DMS114 treated with DMSO at 0.1 percent for 48 hours (cell line): ENCODE data around the gene RTKN2.
"Not testable (repeated sequence)": the region's sequence is repeated elsewhere in the genome, so short reads cannot be mapped to it uniquely, and the experiment has no call there.

ENCODE experiments used
- DNase-seq: peaks from one replicate; lab custom pipeline; 2025; ENCODE audit not compliant: unreplicated experiment; lab: John Stamatoyannopoulos, UW

The RTKN2 gene, protein sequence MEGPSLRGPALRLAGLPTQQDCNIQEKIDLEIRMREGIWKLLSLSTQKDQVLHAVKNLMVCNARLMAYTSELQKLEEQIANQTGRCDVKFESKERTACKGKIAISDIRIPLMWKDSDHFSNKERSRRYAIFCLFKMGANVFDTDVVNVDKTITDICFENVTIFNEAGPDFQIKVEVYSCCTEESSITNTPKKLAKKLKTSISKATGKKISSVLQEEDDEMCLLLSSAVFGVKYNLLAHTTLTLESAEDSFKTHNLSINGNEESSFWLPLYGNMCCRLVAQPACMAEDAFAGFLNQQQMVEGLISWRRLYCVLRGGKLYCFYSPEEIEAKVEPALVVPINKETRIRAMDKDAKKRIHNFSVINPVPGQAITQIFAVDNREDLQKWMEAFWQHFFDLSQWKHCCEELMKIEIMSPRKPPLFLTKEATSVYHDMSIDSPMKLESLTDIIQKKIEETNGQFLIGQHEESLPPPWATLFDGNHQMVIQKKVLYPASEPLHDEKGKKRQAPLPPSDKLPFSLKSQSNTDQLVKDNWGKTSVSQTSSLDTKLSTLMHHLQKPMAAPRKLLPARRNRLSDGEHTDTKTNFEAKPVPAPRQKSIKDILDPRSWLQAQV

DNA sequence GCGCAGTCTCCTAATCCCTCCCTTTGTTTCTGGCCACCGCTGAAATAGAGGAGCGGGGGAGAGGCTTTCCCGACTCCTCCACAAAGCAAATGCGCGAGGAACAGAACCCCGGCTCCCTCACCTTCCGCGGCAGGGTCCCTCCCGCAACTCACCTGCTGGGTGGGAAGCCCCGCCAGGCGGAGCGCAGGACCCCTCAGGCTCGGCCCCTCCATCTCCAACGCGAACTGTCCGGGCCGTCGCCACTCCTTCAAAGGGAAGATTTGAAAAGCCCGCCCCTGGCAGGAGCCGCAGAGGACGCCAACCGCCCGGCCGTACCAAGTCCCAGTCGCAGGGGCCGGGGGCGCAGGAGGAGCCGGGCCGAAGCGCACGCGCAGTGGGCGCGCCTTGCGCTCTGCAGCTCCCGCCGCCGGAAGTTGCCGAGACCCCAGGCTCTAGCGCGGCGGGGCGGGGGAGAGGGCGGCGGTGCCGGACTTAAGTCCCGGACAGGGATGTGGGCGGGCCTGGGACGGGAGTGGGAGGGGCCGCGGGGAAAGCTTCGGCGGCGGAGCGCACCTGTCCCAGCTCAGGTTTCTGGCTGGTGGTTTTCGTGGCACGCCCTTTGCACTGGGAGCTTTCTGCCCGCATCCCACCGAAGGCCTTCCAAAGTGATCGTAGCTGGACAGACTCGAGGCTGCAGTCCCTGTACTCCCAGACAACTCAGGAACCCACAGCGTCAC, at the start of gene RTKN2:
RTKN2 (minus strand) TSS at position 446 of the 716 bp plus-strand sequence; CDS start at position 212, 234 bp downstream.
- DNase-seq, result peak; percentile 81

DNA sequence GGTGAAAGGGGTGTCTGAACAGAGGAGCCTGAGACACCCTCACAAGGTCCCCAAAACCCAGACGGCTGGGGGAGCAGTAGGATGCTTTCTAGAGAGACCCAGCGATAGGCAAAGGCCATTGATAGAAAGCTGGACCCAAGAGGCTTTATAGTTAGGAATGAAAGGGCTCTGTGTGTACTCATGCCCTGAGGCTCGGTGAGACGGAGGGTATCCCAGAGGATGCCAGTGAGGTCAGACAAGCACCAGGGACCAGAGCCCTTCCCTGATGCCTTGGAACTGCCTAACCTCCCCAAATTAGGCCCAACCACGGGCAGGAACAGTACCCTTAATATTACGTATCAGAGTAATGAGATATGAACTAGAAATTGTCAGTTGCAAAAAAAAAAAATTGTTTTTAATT, 48.6 kb upstream of the RTKN2 start:
- DNase-seq, result no peak

DNA sequence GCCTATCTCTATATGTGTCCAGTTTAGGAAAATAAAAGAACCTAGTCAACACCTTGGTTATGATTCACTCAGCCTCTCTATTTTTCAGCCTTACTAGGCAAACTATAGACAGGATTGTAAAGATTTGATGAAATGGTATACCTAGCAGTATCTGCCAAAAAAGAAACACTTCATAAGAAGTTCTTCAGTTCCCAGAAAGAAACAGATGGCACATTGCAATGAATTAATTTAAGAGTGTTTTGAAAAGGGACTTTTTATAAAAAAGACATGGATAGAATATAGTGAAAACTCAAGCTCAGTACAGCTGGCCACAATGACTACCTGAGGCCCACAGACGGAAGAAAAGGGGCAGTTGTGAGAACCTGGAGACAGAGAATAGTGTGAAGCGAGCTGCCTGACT, 40.6 kb upstream of the RTKN2 start:
- DNase-seq, result no peak

DNA sequence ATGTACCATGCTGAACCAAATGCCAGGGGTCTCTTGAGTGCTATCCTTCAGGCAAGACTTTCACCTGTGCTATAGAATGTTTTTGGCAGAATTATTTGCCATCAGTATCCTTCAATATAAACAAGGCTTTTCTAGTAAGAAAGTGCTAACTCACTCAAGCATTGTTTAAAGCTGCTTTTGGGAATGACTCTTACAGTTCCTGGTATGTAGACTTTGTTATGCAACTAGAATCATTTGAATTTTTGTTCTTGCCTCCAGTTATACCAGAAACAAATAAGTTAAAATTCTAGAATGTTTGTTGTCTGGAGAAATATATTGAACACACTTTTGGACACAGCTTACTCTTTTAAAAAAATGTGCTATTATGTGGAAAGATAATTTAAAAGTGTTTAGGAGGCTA, 39.5 kb upstream of the RTKN2 start:
- no peak for DNase-seq

DNA sequence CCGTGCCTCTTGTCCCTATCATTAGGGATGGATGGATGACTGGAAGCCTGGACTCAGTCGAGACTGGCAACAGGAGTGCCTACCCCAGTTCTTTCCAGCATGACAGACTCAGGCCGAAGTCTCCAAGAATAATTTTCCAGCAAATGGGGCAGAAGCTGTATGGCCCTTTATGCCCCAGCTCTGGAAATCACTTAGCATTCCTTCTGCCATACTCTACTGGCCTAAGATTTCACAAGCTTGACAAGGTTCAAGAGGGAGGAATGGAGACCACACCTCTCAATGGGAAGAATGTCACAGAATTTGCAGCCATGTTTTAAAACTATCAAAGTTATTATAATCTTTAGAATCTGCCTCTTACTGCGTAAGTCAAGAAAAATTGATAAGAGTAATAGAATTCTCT, 39.0 kb upstream of the RTKN2 start:
- no peak for DNase-seq

DNA sequence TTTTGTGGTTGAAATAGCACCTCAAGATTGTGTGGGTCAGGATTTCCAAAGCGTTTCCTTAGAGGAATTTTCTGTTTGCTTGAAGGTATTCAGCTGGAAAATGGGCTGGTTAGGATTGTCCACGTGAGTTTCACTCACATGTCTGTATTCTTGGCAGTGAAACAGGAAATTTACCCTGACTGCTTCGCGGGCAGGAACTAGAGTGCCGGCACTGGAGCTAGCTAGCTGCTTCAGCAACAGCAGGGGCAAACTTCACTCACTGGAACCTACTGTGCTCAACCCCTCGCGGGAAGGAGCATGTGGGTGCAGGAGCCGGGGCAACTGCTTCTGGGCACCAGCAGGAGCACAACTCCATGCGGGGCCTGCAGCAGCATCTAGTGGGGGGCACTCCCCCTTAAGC, 38.0 kb upstream of the RTKN2 start:
- no peak for DNase-seq

DNA sequence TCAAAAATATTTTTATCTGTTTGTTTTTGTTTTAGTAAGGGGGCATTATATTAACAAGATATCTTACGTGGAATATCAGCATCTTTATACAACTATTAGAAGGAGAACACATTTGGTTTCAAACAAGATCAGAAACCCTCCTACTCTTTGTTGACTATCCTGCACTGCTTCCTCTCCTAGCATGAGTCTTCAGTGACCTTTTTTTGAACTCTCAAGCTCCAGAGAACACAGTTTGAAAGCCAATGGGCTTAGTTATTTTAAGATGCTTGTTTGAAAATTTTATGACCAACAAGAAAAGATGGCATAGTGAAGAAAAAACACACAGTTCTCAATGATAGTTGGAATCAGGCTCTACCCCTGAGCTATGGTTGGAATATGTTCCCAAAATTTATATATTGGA, 37.2 kb upstream of the RTKN2 start:
- DNase-seq, result no peak

DNA sequence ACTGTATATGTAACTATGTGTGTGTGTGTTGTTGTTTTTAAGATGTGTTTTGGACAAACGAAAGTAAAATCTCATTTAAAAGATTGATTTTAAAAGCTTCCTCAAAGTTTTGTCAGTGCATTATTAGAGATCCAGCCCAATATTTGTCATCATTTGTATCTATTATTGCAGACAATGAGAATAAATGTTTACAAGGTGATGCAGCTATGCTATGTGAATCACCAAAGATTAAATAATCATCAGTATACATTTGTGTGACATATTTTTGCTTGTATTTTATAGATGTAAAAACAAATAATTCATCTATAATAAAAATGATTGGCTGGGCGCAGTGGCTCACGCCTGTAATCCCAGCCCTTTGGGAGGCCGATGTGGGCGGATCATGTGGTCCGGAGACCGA, 35.3 kb upstream of the RTKN2 start:
- DNase-seq, result no peak

DNA sequence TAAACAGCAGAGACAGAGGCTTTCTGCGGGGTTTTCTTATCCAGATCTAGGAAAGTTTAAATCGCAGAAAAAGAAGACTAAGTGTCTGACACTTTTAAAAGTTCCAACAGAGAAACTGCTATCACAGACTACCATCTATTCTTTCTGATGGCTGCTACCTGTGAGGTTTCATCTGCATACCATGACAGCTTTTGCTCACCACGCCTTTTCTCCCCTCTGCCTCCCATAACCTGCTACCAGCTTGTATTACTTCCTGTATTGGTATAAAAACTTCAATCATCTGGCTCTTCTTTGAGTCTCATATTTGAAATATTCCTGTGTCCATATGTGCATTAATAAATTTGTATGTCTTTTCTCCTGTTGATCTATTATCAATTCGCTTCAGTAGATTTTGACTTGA, 34.1 kb upstream of the RTKN2 start:
- DNase-seq, result no peak

DNA sequence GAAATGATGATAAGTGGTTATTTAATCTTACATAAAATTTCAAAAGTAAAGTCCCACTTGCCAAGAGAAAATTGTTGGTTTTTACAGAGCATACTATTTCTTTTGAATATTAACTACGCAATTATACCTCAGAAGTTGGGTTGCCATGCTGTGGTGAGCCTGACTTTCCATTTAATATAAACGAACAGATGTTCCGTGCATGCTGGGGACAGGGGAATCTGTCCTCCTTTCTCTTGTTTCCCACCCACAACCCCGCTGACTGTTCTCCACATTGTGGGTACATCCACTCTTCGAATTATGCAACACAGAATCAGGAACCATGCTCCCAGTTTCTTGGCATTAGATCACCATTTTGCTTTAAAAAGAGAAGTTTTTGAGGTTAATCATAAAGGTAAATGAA, 29.2 kb upstream of the RTKN2 start:
- no peak for DNase-seq

DNA sequence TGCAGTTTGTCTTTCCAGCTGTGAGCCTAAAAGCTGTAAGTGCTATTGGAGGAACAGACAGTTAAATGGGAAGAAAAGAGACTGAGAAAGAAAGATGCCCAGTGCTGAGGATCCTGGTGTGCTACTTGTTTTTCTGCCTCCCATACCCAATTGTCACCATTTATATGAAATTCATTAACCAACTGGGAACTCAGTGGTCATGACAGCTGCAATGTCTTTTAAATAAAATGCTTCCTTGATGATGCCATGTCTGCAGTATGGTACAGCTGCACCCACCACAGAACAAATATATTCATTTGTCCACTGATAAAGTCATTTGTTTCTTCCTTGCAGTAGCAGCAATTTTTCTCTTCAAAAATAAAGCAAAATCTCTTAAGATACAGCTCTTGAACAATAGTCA, 15.6 kb upstream of the RTKN2 start:
- no peak for DNase-seq

DNA sequence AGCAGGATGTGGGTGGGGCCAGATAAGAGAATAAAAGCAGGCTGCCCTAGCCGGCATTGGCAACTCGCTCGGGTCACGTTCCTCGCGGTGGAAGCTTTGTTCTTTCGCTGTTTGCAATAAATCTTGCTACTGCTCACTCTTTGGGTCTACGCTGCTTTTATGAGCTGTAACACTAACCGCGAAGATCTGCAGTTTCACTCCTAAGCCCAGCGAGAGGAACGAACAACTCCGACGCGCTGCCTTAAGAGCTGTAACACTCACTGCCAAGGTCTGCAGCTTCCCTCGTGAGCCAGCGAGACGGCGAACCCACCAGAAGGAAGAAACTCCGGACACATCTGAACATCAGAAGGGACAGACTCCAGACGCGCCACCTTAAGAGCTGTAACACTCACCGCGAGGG, 12.7 kb upstream of the RTKN2 start:
- DNase-seq, result not testable (repeated sequence)

DNA sequence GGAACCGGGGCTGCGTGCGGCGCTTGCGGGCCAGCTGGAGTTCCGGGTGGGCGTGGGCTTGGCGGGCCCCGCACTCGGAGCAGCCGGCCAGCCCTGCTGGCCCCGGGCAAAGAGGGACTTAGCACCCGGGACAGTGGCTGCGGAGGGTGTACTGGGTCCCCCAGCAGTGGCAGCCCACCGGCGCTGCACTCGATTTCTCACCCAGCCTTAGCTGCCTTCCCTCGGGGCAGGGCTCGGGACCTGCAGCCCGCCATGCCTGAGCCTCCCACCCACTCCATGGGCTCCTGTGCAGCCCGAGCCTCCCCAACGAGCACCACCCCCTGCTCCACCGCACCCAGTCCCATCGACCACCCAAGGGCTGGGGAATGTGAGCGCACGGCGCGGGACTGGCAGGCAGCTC, 11.7 kb upstream of the RTKN2 start:
- not testable (repeated sequence) for DNase-seq

DNA sequence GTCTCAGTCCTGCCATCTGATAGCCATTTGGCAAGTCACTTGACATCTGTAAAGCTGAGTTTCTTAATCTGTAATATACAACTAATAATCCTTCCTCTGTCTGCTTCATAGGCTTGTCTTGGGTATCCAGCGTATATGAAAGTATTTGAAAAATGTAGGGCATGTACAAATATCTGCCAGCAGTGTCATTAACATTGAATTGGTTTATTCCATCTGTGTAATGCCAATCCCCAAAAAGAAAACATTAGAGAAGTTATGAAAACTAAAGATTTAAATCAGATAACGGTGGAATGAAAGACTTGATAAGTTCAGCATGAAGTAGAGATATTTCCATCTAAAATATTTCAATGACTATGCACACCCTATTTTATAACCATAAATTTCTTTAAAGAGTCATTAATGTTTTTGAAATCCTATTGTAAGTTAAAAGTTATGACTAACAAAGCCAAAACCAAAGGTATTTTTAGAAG, 9.8 kb upstream of the RTKN2 start:
- DNase-seq, result no peak

DNA sequence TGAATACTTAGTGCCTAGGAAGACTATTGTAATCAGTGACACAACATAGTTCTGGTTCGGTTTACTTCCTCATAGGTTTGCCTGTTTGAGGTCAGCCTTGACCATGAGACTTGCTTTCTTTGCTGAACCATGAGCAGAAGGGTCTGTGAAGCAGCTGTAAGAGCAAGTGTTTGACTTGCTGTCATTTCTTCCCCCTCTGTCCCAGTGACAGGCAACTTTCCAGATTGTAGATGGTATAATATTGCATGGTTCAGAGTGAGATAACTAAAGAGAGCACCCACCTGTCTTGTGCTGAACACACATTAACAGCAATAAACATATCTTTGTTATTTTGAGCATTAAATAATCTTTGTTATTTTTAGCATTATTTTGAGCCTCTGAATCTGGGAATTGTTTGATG, 9.3 kb upstream of the RTKN2 start:
- no peak for DNase-seq

DNA sequence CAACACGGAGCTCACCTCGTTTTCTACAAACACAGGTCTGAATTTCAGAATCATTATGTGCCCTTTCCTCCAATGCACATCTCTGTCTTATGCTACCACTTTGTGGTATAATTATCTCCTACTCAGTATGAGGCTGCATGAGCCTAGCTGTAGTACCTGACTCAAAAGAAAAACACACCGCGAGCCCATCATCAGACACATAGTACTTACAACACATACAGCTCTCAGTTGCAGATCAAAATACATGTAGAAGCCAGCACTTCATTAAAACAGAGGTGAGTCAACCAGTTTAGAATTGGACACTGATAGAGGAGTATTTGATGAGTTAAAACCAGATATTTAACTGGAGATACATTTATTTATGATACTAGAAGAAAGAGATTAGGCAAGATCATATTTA, 1.4 kb upstream of the RTKN2 start:
- DNase-seq, result no peak

DNA sequence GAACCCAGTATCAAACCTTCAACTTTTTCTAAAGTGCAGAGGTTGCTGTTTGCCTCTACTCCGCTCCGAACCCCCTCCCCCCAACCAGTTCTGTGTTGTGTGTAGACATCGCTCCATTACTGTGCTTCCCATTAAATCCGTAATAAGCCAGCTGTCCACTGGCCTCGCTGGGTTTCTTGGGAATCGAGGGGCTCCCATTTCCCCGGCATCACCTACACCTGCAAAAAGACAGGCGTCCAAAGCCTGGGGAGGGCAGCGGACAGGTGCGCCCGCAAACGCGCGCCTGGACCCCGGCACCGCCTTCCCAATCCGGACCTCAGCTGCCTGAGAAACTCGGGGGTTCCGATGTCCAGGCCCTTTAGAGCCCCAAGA, 631 bp downstream of the RTKN2 start:
- no peak for DNase-seq

DNA sequence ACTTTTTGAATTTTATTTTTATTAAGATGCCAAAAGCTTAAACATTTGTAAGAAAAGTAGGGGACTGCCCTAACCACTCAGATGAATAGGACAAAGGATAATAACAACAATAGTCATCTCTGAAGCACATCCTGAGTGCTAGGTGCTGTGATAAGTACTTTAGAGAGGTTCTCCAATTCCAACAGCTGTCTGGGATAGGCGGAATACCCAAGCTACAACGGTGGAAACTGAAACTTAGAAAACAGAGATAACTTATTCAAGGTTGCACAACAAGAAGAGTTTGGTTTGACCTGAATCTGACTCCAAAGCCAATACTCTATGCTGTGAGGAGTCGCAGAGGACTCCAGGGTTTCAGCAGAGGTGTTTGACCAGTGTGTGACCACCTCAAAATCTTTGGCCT, 2.0 kb downstream of the RTKN2 start:
- no peak for DNase-seq

DNA sequence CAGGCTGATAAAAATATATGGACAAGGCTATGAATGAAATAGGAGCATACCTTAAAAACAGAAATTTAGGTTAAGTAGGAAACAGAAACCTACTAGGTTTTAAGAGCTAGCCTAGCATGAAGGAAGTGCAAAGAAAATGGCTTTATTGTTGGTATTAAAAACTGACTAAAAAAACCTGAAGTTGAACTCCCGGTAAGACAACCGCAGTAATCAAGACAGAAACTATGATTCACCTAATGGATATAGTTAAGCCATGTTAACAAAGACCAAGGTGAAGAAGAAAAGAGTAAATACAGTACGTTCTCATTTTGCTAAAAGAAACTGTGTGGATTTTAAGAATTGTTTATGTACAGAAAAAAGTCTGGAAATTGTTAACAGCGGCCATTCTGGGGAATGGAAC, 2.5 kb downstream of the RTKN2 start:
- DNase-seq, result no peak

DNA sequence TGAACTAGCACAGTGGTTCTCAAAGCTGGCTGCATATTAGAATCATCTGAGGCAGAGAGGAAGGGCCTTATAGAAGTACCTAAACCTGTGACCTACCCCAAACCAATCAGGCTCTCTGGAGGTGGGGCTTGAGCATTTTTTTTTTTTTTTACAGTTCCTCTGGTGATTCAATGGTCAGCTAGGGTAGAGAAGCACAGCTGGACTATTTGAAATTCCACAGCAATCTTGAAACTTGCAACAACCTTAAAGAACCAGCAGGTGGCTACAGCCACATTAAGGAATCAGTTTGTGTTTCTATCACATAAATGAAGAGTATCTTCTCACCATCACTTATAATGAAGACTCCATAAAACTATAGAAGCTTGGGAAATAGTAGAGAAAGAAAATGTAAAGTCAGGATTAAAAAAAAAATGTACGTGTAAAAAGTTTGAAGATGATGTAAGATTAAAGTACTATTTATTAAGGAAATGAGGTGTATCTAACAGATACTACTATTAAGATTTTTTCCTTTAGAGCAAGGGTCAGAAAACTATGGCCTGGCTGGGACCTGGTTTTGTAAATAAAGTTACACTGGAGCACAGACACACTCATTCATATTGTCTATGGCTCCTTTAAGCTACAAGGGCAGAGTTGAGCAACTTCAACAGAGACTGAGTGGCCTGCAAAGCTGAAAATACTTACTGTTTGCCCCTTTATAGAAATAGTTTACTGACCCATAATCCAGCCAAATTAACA, 3.8 kb downstream of the RTKN2 start:
- DNase-seq, result peak; percentile 59

DNA sequence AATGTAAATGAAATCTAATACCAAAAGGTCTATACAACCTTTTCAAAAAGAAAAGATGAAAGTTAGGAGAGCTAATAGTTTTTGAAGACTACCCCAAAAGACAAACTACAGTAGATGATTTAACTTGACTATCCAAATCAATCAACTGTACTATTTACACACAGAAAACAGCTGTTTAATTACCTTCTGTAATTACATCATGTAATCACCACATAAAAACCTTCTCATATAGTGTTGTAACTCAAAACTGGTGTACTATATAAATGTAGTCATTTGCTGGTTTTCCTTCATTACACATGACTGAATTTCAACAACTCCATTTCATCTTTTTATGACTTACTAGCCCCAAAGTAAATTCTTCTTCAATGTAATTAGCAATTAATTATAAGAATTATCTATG, 4.5 kb downstream of the RTKN2 start:
- DNase-seq, result no peak
